Stimulated activated CD8-positive, alpha-beta memory T cell treated with anti-CD3 and anti-CD28 coated beads, Interleukin-15, amount 100 ng/mL, for 24 hours (primary cell): ENCODE results near the gene SH3RF3.

Experiments
- DNase-seq: peaks from one replicate; pipeline ENCODE4 v3.0.0-alpha.2; 2020; ENCODE audit warnings: low read depth

Gene SH3RF3

GRCh38 chr2:109242654-109243331, 113.8 kb downstream of the SH3RF3 start:
- no peak for DNase-seq

GRCh38 chr2:109243526-109244303, 114.7 kb downstream of the SH3RF3 start:
- DNase-seq, result no peak

GRCh38 chr2:109244304-109244582, 115.2 kb downstream of the SH3RF3 start:
- no peak for DNase-seq

- DNase-seq, result no peak
These were observed 115.9 kb downstream of the SH3RF3 start for GRCh38 chr2:109244750-109245382.

GRCh38 chr2:109246176-109246575, 117.2 kb downstream of the SH3RF3 start:
- DNase-seq, result no peak

- DNase-seq, result no peak
These were observed 117.6 kb downstream of the SH3RF3 start for GRCh38 chr2:109246616-109247015.

- DNase-seq, result no peak
These were observed 118.3 kb downstream of the SH3RF3 start for GRCh38 chr2:109247340-109247739.

- DNase-seq, result no peak
These were observed 118.8 kb downstream of the SH3RF3 start for GRCh38 chr2:109247812-109248211.

GRCh38 chr2:109248590-109248989, 119.6 kb downstream of the SH3RF3 start:
- DNase-seq, result no peak

GRCh38 chr2:109253217-109253616, 124.2 kb downstream of the SH3RF3 start:
- DNase-seq, result no peak

GRCh38 chr2:109254174-109254904, 125.3 kb downstream of the SH3RF3 start:
- DNase-seq, result no peak

GRCh38 chr2:109255654-109256053, 126.6 kb downstream of the SH3RF3 start:
- no peak for DNase-seq

GRCh38 chr2:109256111-109256510, 127.1 kb downstream of the SH3RF3 start:
- DNase-seq, result no peak

GRCh38 chr2:109256921-109257320, 127.9 kb downstream of the SH3RF3 start:
- DNase-seq, result no peak

GRCh38 chr2:109257653-109258052, 128.6 kb downstream of the SH3RF3 start:
- DNase-seq, result no peak

- DNase-seq, result no peak
These were observed 129.4 kb downstream of the SH3RF3 start for GRCh38 chr2:109258376-109258775.

- DNase-seq, result no peak
These were observed 130.0 kb downstream of the SH3RF3 start for GRCh38 chr2:109258905-109259540.

- no peak for DNase-seq
These were observed 130.7 kb downstream of the SH3RF3 start for GRCh38 chr2:109259671-109260070.

- no peak for DNase-seq
These were observed 131.3 kb downstream of the SH3RF3 start for GRCh38 chr2:109260116-109260855.

- DNase-seq, result no peak
These were observed 132.1 kb downstream of the SH3RF3 start for GRCh38 chr2:109260886-109261700.
